IMR-90 (cell line): Measurements from ENCODE around the gene NAPG. TPM values are rescaled to one million over a fixed set of nuclear protein-coding genes. Genes with fewer than 3 reads are reported as not detected.

Experiments
- ATAC-seq: fragments of 200-7000 bp; cut with Tn5 transposase; 2 replicates; pipeline ENCODE4 v1.9.1; 2020; ENCODE audit warnings: low read depth, mild to moderate bottlenecking, moderate library complexity
- BruUV-seq: library from RNA; stranded (reverse); fragments of 400-500 nt; replicated peaks from 2 replicates; lab custom pipeline; 2021; lab: Mats Ljungman, UMichigan
- CTCF ChIA-PET: fragments of 300-600 bp; formaldehyde crosslinking; extraction: SDS; loops from one replicate; lab custom pipeline; 2021; ENCODE audit warnings: antibody characterized with exemption; lab: Yijun Ruan, JAX
- POLR2A ChIA-PET: fragments of 300-600 bp; sonication (Branson Sonifier 250); formaldehyde crosslinking; loops from one replicate; lab custom pipeline; 2022; ENCODE audit warnings: antibody characterized with exemption; ENCODE audit not compliant: unreplicated experiment; lab: Charles Lee
- DNase-seq: peaks from one replicate; pipeline ENCODE4 v3.0.0; 2013
- H2AFZ ChIP-seq: replicated peaks from 2 replicates; pipeline ENCODE3; 2013; ENCODE audit warnings: low read length, mild to moderate bottlenecking; ENCODE audit not compliant: poor library complexity
- H2AK5ac ChIP-seq: 2 replicates; pipeline ENCODE4 v1.6.1; 2013; ENCODE audit warnings: low read depth, low read length, inconsistent platforms
- H2AK9ac ChIP-seq: replicated peaks from 2 replicates; pipeline ENCODE3; 2013; ENCODE audit warnings: mild to moderate bottlenecking, low read depth, low read length, moderate library complexity; ENCODE audit not compliant: poor library complexity
- H2BK120ac ChIP-seq: 2 replicates; pipeline ENCODE4 v1.6.1; 2013; ENCODE audit warnings: low read depth, low read length, inconsistent platforms
- H2BK15ac ChIP-seq: 3 replicates; pipeline ENCODE4 v1.6.1; 2013; ENCODE audit warnings: low read depth, low read length, inconsistent platforms
- H2BK20ac ChIP-seq: 2 replicates; pipeline ENCODE4 v1.6.1; 2013; ENCODE audit warnings: low read depth, mild to moderate bottlenecking, inconsistent platforms, low read length, moderate library complexity
- H2BK5ac ChIP-seq: 2 replicates; pipeline ENCODE4 v1.6.1; 2013; ENCODE audit warnings: mild to moderate bottlenecking, low read depth, low read length, inconsistent platforms; ENCODE audit not compliant: poor library complexity, severe bottlenecking
- H3K14ac ChIP-seq: replicated peaks from 2 replicates; pipeline ENCODE4 v1.6.1; 2013; ENCODE audit warnings: low read depth, low read length, inconsistent platforms
- H3K18ac ChIP-seq: 2 replicates; pipeline ENCODE4 v1.6.1; 2013; ENCODE audit warnings: low read depth, low read length, control low read depth
- H3K23ac ChIP-seq: 2 replicates; pipeline ENCODE4 v1.6.1; 2013; ENCODE audit warnings: low read depth, low read length, inconsistent platforms
- H3K27ac ChIP-seq: 2 replicates; pipeline ENCODE4 v1.5.1; 2013; ENCODE audit warnings: mild to moderate bottlenecking, control low read depth, low read length; ENCODE audit not compliant: insufficient read depth
- H3K27me3 ChIP-seq: 2 replicates; pipeline ENCODE4 v1.6.1; 2013; ENCODE audit warnings: low read length; ENCODE audit not compliant: control insufficient read depth, insufficient read depth
- H3K36me3 ChIP-seq: 2 replicates; pipeline ENCODE4 v1.6.1; 2013; ENCODE audit warnings: low read length, mixed read lengths; ENCODE audit not compliant: control insufficient read depth, insufficient read depth
- H3K4ac ChIP-seq: 2 replicates; pipeline ENCODE4 v1.6.1; 2013; ENCODE audit warnings: low read depth, low read length, inconsistent platforms
- H3K4me1 ChIP-seq: 2 replicates; pipeline ENCODE4 v1.6.1; 2013; ENCODE audit warnings: low read length, mixed read lengths; ENCODE audit not compliant: control insufficient read depth, insufficient read depth
- H3K4me2 ChIP-seq: 2 replicates; pipeline ENCODE4 v1.6.1; 2013; ENCODE audit warnings: low read depth, mild to moderate bottlenecking, control low read depth, low read length, moderate library complexity
- H3K4me3 ChIP-seq: 2 replicates; pipeline ENCODE4 v1.5.1; 2013; ENCODE audit warnings: low read depth, mild to moderate bottlenecking, control low read depth, low read length, moderate library complexity; ENCODE audit not compliant: insufficient read depth
- H3K56ac ChIP-seq: 2 replicates; pipeline ENCODE4 v1.6.1; 2013; ENCODE audit warnings: low read length, inconsistent platforms; ENCODE audit not compliant: insufficient read depth; ENCODE audit errors: extremely low read depth
- H3K79me1 ChIP-seq, 2 experiments: 2 replicates each; pipeline ENCODE4 v1.6.1; 2013; ENCODE audit warnings: low read length in 2 of 2, inconsistent platforms in 1 of 2, low read depth in 1 of 2
- H3K9ac ChIP-seq: 2 replicates; pipeline ENCODE4 v1.6.1; 2013; ENCODE audit warnings: low read depth, low read length, control low read depth
- H3K9me1 ChIP-seq: 2 replicates; pipeline ENCODE4 v1.6.1; 2013; ENCODE audit warnings: low read length, inconsistent platforms; ENCODE audit not compliant: insufficient read depth
- H3K9me3 ChIP-seq: 2 replicates; pipeline ENCODE4 v1.6.1; 2013; ENCODE audit warnings: low read length; ENCODE audit not compliant: control insufficient read depth, insufficient read depth
- H4K20me1 ChIP-seq: 2 replicates; pipeline ENCODE4 v1.6.1; 2013; ENCODE audit warnings: low read length, inconsistent platforms; ENCODE audit not compliant: insufficient read depth
- H4K5ac ChIP-seq: 2 replicates; pipeline ENCODE4 v1.6.1; 2013; ENCODE audit warnings: mild to moderate bottlenecking, low read depth, low read length, control low read depth
- H4K8ac ChIP-seq, 2 experiments: 2 replicates each; pipeline ENCODE4 v1.6.1; 2013; ENCODE audit warnings: low read depth in 2 of 2, low read length in 2 of 2, control low read depth in 1 of 2, inconsistent platforms in 1 of 2
- H4K91ac ChIP-seq: 2 replicates; pipeline ENCODE4 v1.6.1; 2013; ENCODE audit warnings: low read depth, low read length, inconsistent platforms; ENCODE audit not compliant: insufficient read depth
- BHLHE40 ChIP-seq: fragments of 150-350 bp; IDR thresholded peaks from 2 replicates; pipeline ENCODE4 v1.6.1; 2016; ENCODE audit warnings: mild to moderate bottlenecking, low read depth, low read length
- CHD1 ChIP-seq: IDR thresholded peaks from 2 replicates; pipeline ENCODE4 v1.6.1; 2012; ENCODE audit warnings: low read depth, low read length, improper control_type of control experiment
- MAZ ChIP-seq: IDR thresholded peaks from 2 replicates; pipeline ENCODE4 v1.6.1; 2012; ENCODE audit warnings: low read depth, mild to moderate bottlenecking, low read length, improper control_type of control experiment, moderate library complexity, borderline replicate concordance
- MXI1 ChIP-seq: IDR thresholded peaks from 2 replicates; pipeline ENCODE4 v1.6.1; 2012; ENCODE audit warnings: low read depth, mild to moderate bottlenecking, low read length, moderate library complexity, borderline replicate concordance
- RAD21 ChIP-seq: IDR thresholded peaks from 2 replicates; pipeline ENCODE4 v1.6.1; 2012; ENCODE audit warnings: low read length, improper control_type of control experiment
- RCOR1 ChIP-seq: IDR thresholded peaks from 2 replicates; pipeline ENCODE4 v1.6.1; 2012; ENCODE audit warnings: mild to moderate bottlenecking, low read length, improper control_type of control experiment; ENCODE audit not compliant: insufficient replicate concordance
- WGBS, 2 experiments: methylation state at CpG; one replicate each; pipeline versions ENCODE4 v1.1.5 to v1.1.7; 2013; ENCODE audit warnings: missing lambda C conversion rate in 2 of 2; ENCODE audit not compliant: insufficient read length in 1 of 2; ENCODE audit errors: extremely low coverage in 2 of 2; 5-methylcytosine and 5-hydroxymethylcytosine counted together
- dilution Hi-C: fragments of 300-500 bp; cut with HindIII; formaldehyde crosslinking; loops from one replicate; pipeline ENCODE4 v1.14.3; 2018; ENCODE audit warnings: low sequenced_read_pairs; ENCODE audit not compliant: unreplicated experiment
- in situ Hi-C: fragments of 300-500 bp; cut with MboI; formaldehyde crosslinking; loops from 3 replicates; pipeline ENCODE4 v1.14.3; 2019; ENCODE audit warnings: low sequenced_read_pairs, inconsistent platforms, mixed read lengths
- intact Hi-C: fragments of 100-400 bp; cut with micrococcal nuclease; formaldehyde crosslinking; loops from 2 replicates; pipeline ENCODE4 v1.10.0; 2022
- polyA plus RNA-seq, 3 experiments: library from polyadenylated mRNA; depleted of rRNA; stranded (reverse); fragments of >200 nt; gene quantifications; 2 replicates each; pipeline ENCODE4 v1.2.3, GENCODE V29; 2012; ENCODE audit warnings: low replicate concordance in 1 of 3
- total RNA-seq: library from RNA; depleted of rRNA; stranded (reverse); fragments of >200 nt; gene quantifications from 2 replicates; pipeline ENCODE4 v1.2.3, GENCODE V29; 2012
- TF ChIP-seq, protein P1 (sequence below): conservative IDR thresholded peaks from 2 replicates; pipeline ENCODE4 v1.5.1; 2012; ENCODE audit warnings: mild to moderate bottlenecking, low read depth, low read length, improper control_type of control experiment

NAPG gene
- total and polyA plus RNA-seq, 2 of the 4 experiments (the other 2 are of a cell fraction) = 13.0 to 32.8 TPM

DNA sequence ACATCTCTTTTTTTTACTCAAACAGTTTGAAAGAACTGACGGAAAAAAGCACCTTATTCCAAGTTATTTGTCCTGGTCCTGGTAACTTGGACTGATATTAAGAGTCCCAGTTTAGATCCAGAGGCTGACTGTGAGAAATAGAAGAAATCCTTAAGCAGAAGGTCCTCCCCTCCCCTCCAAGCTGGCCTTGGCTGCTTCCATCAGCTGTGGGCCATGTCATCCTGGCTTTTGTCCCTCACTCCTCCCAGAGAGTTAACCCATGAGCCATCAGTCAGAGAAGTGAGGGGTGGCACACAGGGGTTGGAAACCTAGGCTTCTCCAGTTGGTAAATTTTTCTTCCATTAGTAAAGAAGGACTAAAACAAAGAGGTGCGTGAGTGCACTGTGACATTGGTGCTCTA, 9.7 kb upstream of the NAPG start:
- Histone ChIP-seq H3K4me3 (no peak overlapping the region), H2BK20ac (no peak overlapping the region), H3K27ac (no peak overlapping the region), H3K23ac (no peak overlapping the region), H3K9me3 (peaks cover 3% of the 10 kb centered on the region), H2AFZ (no peak overlapping the region), H3K4ac (no peak overlapping the region), H3K27me3 (peaks cover 17% of the 10 kb centered on the region), H3K9ac (no peak overlapping the region), H2BK15ac (no peak overlapping the region), H3K79me1 (no peaks in the 10 kb centered on the region), H4K91ac (no peak overlapping the region), H3K56ac (no peak overlapping the region), H3K36me3 (no peaks in the 10 kb centered on the region), H2AK5ac (no peak overlapping the region), H3K4me2 (no peak overlapping the region), H2BK5ac (no peak overlapping the region), H2AK9ac (no peak overlapping the region), H3K18ac (no peak overlapping the region), H4K20me1 (no peaks in the 10 kb centered on the region), H3K14ac (no peak overlapping the region), H3K9me1 (peaks cover 4% of the 10 kb centered on the region; the same call in 1 of the 2 replicates), H4K8ac (no peak overlapping the region), H3K4me1 (peaks cover 5% of the 10 kb centered on the region; the same call in 1 of the 2 replicates), H2BK120ac (no peak overlapping the region; the same call in 1 of the 2 replicates), H4K5ac (no peak overlapping the region)
- intact Hi-C loops = loop anchor here (10.0 kb wide), 2 partner anchors 141 to 281 kb away; no protein-coding TSS in a partner anchor
- ATAC-seq = no peak
- BruUV-seq = no TSS peak
- no peak for DNase-seq
- no CpG with 5 or more reads among the region's 2 CpGs for WGBS, 2 experiments
- dilution Hi-C loops = loop anchor here (25.0 kb wide), 1 partner anchor 529 kb away; no protein-coding TSS in a partner anchor
- in situ Hi-C loops = no loop called here
- no peak for TF ChIP-seq CHD1
- TF ChIP-seq MAZ = no peak
- no peak for TF ChIP-seq RCOR1
- TF ChIP-seq, protein P1, sequence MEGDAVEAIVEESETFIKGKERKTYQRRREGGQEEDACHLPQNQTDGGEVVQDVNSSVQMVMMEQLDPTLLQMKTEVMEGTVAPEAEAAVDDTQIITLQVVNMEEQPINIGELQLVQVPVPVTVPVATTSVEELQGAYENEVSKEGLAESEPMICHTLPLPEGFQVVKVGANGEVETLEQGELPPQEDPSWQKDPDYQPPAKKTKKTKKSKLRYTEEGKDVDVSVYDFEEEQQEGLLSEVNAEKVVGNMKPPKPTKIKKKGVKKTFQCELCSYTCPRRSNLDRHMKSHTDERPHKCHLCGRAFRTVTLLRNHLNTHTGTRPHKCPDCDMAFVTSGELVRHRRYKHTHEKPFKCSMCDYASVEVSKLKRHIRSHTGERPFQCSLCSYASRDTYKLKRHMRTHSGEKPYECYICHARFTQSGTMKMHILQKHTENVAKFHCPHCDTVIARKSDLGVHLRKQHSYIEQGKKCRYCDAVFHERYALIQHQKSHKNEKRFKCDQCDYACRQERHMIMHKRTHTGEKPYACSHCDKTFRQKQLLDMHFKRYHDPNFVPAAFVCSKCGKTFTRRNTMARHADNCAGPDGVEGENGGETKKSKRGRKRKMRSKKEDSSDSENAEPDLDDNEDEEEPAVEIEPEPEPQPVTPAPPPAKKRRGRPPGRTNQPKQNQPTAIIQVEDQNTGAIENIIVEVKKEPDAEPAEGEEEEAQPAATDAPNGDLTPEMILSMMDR = no peak
- no peak for TF ChIP-seq MXI1
- TF ChIP-seq BHLHE40 = no peak
- TF ChIP-seq RAD21 = no peak
- ChIA-PET POLR2A (no interaction called here), CTCF (interaction anchor here (0.9 kb wide), 1 partner anchor 373 kb away, joined by 3 read pairs; no protein-coding TSS in a partner anchor)
